SK-N-SH (cell line): ENCODE data around the gene CCDC149. TPM values are rescaled to one million over a fixed set of nuclear protein-coding genes. Genes with fewer than 3 reads are reported as not detected.

Source experiments
- CTCF ChIA-PET: fragments of 300-600, 350-600 bp; formaldehyde crosslinking; extraction: SDS; loops from one replicate; lab custom pipeline; 2021; lab: Yijun Ruan, JAX
- POLR2A ChIA-PET: fragments of 350-600 bp; sonication (Branson Sonifier 250); formaldehyde crosslinking; extraction: SDS; loops from one replicate; lab custom pipeline; 2020; ENCODE audit warnings: antibody characterized with exemption, inconsistent platforms; lab: Yijun Ruan, JAX
- DNase-seq: peaks from one replicate; pipeline ENCODE4 v3.0.0; 2012
- H2AFZ ChIP-seq: fragments of 200-600 bp; sonication (generic); 2 replicates; pipeline ENCODE4 v1.8.1; 2016; ENCODE audit warnings: antibody characterized with exemption, mild to moderate bottlenecking, low read depth
- H3F3A ChIP-seq: fragments of 200-600 bp; sonication (generic); replicated peaks from 2 replicates; pipeline ENCODE3; 2016; ENCODE audit warnings: antibody characterized with exemption, mild to moderate bottlenecking; ENCODE audit not compliant: insufficient read depth
- H3K27ac ChIP-seq, 2 experiments: fragments of 200-500 bp in 1 of 2; fragments of 200-600 bp in 1 of 2; sonication (Bioruptor generic) in 1 of 2; sonication (generic), shearing (Covaris generic) in 1 of 2; 2 replicates each; pipeline versions ENCODE4 v1.5.1 to v1.6.1; 2014 to 2016; ENCODE audit warnings: low read depth in 2 of 2, inconsistent platforms in 1 of 2, low read length in 1 of 2, mild to moderate bottlenecking in 1 of 2, mixed read lengths in 1 of 2
- H3K27me3 ChIP-seq: fragments of 200-600 bp; sonication (generic), shearing (Covaris generic); 2 replicates; pipeline ENCODE4 v1.6.1; 2016; ENCODE audit warnings: mixed run types; ENCODE audit not compliant: insufficient read depth
- H3K36me3 ChIP-seq, 2 experiments: fragments of 200-500 bp in 1 of 2; fragments of 200-600 bp in 1 of 2; sonication (Bioruptor generic) in 1 of 2; sonication (generic) in 1 of 2; replicated peaks in 1 of 2; 2 replicates each; pipeline versions ENCODE3 to v1.5.1; 2014 to 2016; ENCODE audit warnings: low read length in 1 of 2, mild to moderate bottlenecking in 1 of 2; ENCODE audit not compliant: insufficient read depth in 2 of 2, control insufficient read depth in 1 of 2
- H3K4me1 ChIP-seq, 2 experiments: fragments of 200-500 bp in 1 of 2; fragments of 200-600 bp in 1 of 2; sonication (Bioruptor generic) in 1 of 2; sonication (generic), shearing (Covaris generic) in 1 of 2; 2 replicates each; pipeline versions ENCODE4 v1.5.1 to v1.6.1; 2014 to 2016; ENCODE audit warnings: low read depth in 1 of 2, low read length in 1 of 2, mixed run types in 1 of 2; ENCODE audit not compliant: insufficient read depth in 2 of 2, control insufficient read depth in 1 of 2
- H3K4me2 ChIP-seq: fragments of 200-600 bp; sonication (generic), shearing (Covaris generic); 2 replicates; pipeline ENCODE4 v1.6.1; 2017; ENCODE audit warnings: mixed run types
- H3K4me3 ChIP-seq, 2 experiments: fragments of 200-500 bp in 1 of 2; fragments of 200-600 bp in 1 of 2; sonication (Bioruptor generic) in 1 of 2; sonication (generic), shearing (Covaris generic) in 1 of 2; 2 replicates each; pipeline versions ENCODE4 v1.5.1 to v1.8.1; 2014 to 2016; ENCODE audit warnings: low read depth in 2 of 2, inconsistent platforms in 1 of 2, low read length in 1 of 2, mild to moderate bottlenecking in 1 of 2, mixed read lengths in 1 of 2, moderate library complexity in 1 of 2
- H3K79me2 ChIP-seq: fragments of 200-600 bp; sonication (generic); 2 replicates; pipeline ENCODE4 v1.8.1; 2017; ENCODE audit warnings: mild to moderate bottlenecking; ENCODE audit not compliant: insufficient read depth
- H3K9ac ChIP-seq: fragments of 200-600 bp; sonication (generic); 2 replicates; pipeline ENCODE4 v1.6.1; 2017; ENCODE audit warnings: mixed run types
- H3K9me2 ChIP-seq: fragments of 200-600 bp; sonication (generic); 2 replicates; pipeline ENCODE4 v1.6.1; 2017; ENCODE audit warnings: mixed run types
- H3K9me3 ChIP-seq: fragments of 200-600 bp; sonication (generic); 2 replicates; pipeline ENCODE4 v1.6.1; 2017; ENCODE audit warnings: mixed run types, mild to moderate bottlenecking, moderate library complexity
- H4K20me1 ChIP-seq: fragments of 200-600 bp; sonication (generic); 2 replicates; pipeline ENCODE4 v1.6.1; 2017; ENCODE audit warnings: mild to moderate bottlenecking, mixed run types; ENCODE audit not compliant: insufficient read depth
- CTCF ChIP-seq: fragments of 200-600 bp; sonication (generic); IDR thresholded peaks from 2 replicates; pipeline ENCODE4 v1.6.1; 2017; ENCODE audit warnings: antibody characterized with exemption, mild to moderate bottlenecking, moderate library complexity
- EP300 ChIP-seq, 2 experiments: IDR thresholded peaks; 2 replicates each; pipeline versions ENCODE4 v1.4.0 to v1.6.1; 2012; ENCODE audit warnings: borderline replicate concordance in 1 of 2, low read depth in 1 of 2, low read length in 1 of 2
- EZH2phosphoT487 ChIP-seq: fragments of 200-600 bp; sonication (generic); IDR thresholded peaks from 2 replicates; pipeline ENCODE4 v1.6.1; 2017; ENCODE audit warnings: low read depth, mixed run types, mild to moderate bottlenecking, antibody characterized with exemption, moderate library complexity, borderline replicate concordance
- FOXJ3 ChIP-seq: sonication (generic); formaldehyde crosslinking; IDR thresholded peaks from 2 replicates; pipeline ENCODE4 v1.5.1; 2020; ENCODE audit warnings: mild to moderate bottlenecking, missing genetic modification reagents
- GATA2 ChIP-seq: sonication (generic); formaldehyde crosslinking; IDR thresholded peaks from 2 replicates; pipeline ENCODE4 v1.5.0; 2020; ENCODE audit warnings: mild to moderate bottlenecking, missing genetic modification reagents
- IRF3 ChIP-seq: fragments of 150-350 bp; IDR thresholded peaks from 2 replicates; pipeline ENCODE4 v1.6.1; 2016; ENCODE audit warnings: mild to moderate bottlenecking, low read depth, low read length
- JUND ChIP-seq: IDR thresholded peaks from 2 replicates; pipeline ENCODE4 v1.4.0; 2012
- MAX ChIP-seq: IDR thresholded peaks from 2 replicates; pipeline ENCODE4 v1.4.0; 2012; ENCODE audit warnings: low read depth
- MEF2A ChIP-seq: IDR thresholded peaks from 2 replicates; pipeline ENCODE4 v1.4.0; 2012; ENCODE audit warnings: low read depth, borderline replicate concordance
- MXI1 ChIP-seq: IDR thresholded peaks from 2 replicates; pipeline ENCODE4 v1.6.1; 2012; ENCODE audit warnings: mild to moderate bottlenecking, low read depth, low read length, improper control_type of control experiment
- NFIC ChIP-seq: IDR thresholded peaks from 2 replicates; pipeline ENCODE4 v1.4.0; 2012; ENCODE audit warnings: borderline replicate concordance
- PBX3 ChIP-seq: IDR thresholded peaks from 2 replicates; pipeline ENCODE4; 2012
- POLR2AphosphoS5 ChIP-seq: IDR thresholded peaks from 2 replicates; pipeline ENCODE4 v1.6.1; 2012; ENCODE audit warnings: low read depth, low read length
- RAD21 ChIP-seq: IDR thresholded peaks from 2 replicates; pipeline ENCODE4 v1.6.1; 2012; ENCODE audit warnings: mild to moderate bottlenecking, low read length
- RCOR1 ChIP-seq: fragments of 150-350 bp; IDR thresholded peaks from 2 replicates; pipeline ENCODE4 v1.6.1; 2017; ENCODE audit warnings: antibody characterized with exemption, low read length
- REST ChIP-seq: IDR thresholded peaks from 2 replicates; pipeline ENCODE4 v1.6.1; 2012; ENCODE audit warnings: mild to moderate bottlenecking, low read depth, low read length, moderate library complexity
- TCF12 ChIP-seq: IDR thresholded peaks from 2 replicates; pipeline ENCODE4 v1.4.0; 2012
- YY1 ChIP-seq: IDR thresholded peaks from 2 replicates; pipeline ENCODE4 v1.4.0; 2012; ENCODE audit warnings: low read depth, mild to moderate bottlenecking
- WGBS: methylation state at CpG from one replicate; pipeline ENCODE4 v1.1.6; 2017; ENCODE audit warnings: low lambda C conversion rate; 5-methylcytosine and 5-hydroxymethylcytosine counted together
- polyA plus RNA-seq, 3 experiments: library from polyadenylated mRNA; depleted of rRNA; stranded (reverse); fragments of >200 nt; gene quantifications; 2 replicates each; pipeline ENCODE4 v1.2.3, GENCODE V29; 2012

The CCDC149 gene
- polyA plus RNA-seq, 1 of the 3 experiments (the other 2 are of a cell fraction), result 5.5 TPM

- Histone ChIP-seq H3K9me3 (no peaks in the 10 kb centered on the region), H3K4me2 (no peak overlapping the region), H3F3A (peaks cover 12% of the 10 kb centered on the region), H3K36me3 (no peaks in the 10 kb centered on the region)
- no peak for TF ChIP-seq RAD21
- no peak for TF ChIP-seq MXI1
- TF ChIP-seq MAX, result no peak
- TF ChIP-seq FOXJ3 (CRISPR knock-in tag), result no peak
- TF ChIP-seq, all 33 proteins: peak for 0
- Histone ChIP-seq H3K79me2 (no peaks in the 10 kb centered on the region), H3K9me2 (no peaks in the 10 kb centered on the region), H4K20me1 (no peaks in the 10 kb centered on the region), H3K4me1 (peaks cover 0 to 7% of the 10 kb centered on the region in 2 experiments; a peak in 2 of 4 replicates), H3K27me3 (no peaks in the 10 kb centered on the region), H3K27ac (no peak overlapping the region), H2AFZ (no peak overlapping the region), H3K4me3 (no peak overlapping the region), H3K9ac (no peak overlapping the region)
- CTCF ChIA-PET, result no interaction called here
- 95% methylated on average over 5 of the region's 5 CpGs for WGBS
- POLR2A ChIA-PET, result no interaction called here
- no peak for DNase-seq
Measured at GRCh38 chr4:24846716-24847115, 66.1 kb downstream of the CCDC149 start.

GRCh38 chr4:24845902-24846301, 66.9 kb downstream of the CCDC149 start:
- Histone ChIP-seq H3K4me3 (no peak overlapping the region), H3K27ac (no peak overlapping the region), H3K4me1 (no peaks in the 10 kb centered on the region), H4K20me1 (no peaks in the 10 kb centered on the region), H3K9me2 (no peaks in the 10 kb centered on the region), H3K27me3 (no peaks in the 10 kb centered on the region), H3K4me2 (no peak overlapping the region), H3K9me3 (no peaks in the 10 kb centered on the region), H3K79me2 (no peaks in the 10 kb centered on the region), H3K9ac (no peak overlapping the region), H3K36me3 (no peaks in the 10 kb centered on the region), H2AFZ (no peak overlapping the region), H3F3A (peaks cover 4% of the 10 kb centered on the region)
- WGBS, result 75% methylated on average over 5 of the region's 5 CpGs
- CTCF ChIA-PET, result no interaction called here
- POLR2A ChIA-PET, result no interaction called here
- no peak for DNase-seq
- TF ChIP-seq RAD21, result no peak
- TF ChIP-seq EZH2phosphoT487, result no peak
- TF ChIP-seq NFIC, result no peak
- no peak for TF ChIP-seq POLR2AphosphoS5
- no peak for TF ChIP-seq IRF3
- no peak for TF ChIP-seq RCOR1
- TF ChIP-seq REST, result no peak
- no peak for TF ChIP-seq MEF2A
- TF ChIP-seq JUND, result no peak
- TF ChIP-seq PBX3, result no peak
- TF ChIP-seq YY1, result no peak
- no peak for TF ChIP-seq EP300 (IDR thresholded peaks at IDR 0.05; ENCODE audit: borderline replicate concordance in 1 of 2, low read depth in 1 of 2, low read length in 1 of 2)
- no peak for TF ChIP-seq TCF12
- no peak for TF ChIP-seq CTCF
- TF ChIP-seq GATA2 (CRISPR knock-in tag), result no peak
